CD4-positive, alpha-beta T cell treated with Interleukin-6 for 4 hours (primary cell): ENCODE data around the gene KRTAP10-2.
"Not testable (repeated sequence)": the region's sequence is repeated elsewhere in the genome, so short reads cannot be mapped to it uniquely, and the experiment has no call there.

Experiments used
- DNase-seq: peaks from one replicate; pipeline ENCODE4 v3.0.0-alpha.2; 2020; ENCODE audit warnings: mixed read lengths

KRTAP10-2 gene

GRCh38 chr21:44566403-44566802 is 15.1 kb upstream of the KRTAP10-2 start:
- DNase-seq = no peak

GRCh38 chr21:44564886-44565598 is 13.7 kb upstream of the KRTAP10-2 start:
- no peak for DNase-seq

DNA sequence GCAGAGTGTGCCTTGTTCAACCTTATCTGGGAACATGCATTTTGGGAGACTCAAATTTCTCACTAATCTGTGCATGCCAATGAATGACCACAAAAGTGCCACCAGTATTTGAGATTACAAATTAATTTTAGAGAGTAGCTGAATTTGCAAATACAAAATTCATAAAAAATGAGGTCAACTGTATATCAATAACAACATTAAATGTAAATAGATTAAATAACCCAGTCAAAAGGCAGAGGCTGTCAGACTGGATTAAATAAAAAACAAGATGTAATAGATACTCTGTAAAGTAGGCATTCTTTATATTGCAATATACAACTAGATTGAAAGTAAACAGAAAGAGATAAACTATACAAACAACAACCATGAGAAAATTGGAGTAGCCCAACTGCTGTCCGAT is 12.8 kb upstream of the KRTAP10-2 start:
- no peak for DNase-seq

DNA sequence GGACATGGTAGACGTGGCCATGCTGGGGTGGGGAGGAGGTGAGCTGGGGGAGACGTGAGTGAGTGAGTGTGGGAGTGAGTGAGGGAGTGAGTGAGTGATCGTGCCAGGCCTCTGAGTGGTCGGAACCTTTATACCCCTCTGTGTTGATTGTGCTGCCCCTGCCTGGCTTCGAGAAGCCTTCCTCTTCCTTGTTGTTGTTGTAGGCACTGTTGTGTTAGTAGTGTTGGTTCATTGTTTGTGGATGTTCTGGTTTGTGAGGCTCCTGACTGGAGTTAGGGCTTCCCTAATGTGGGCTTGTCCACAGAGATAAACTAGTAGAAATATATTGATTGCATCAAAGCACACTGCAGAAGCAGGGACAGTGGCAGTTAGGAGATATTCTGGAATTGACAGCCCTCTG is 7.4 kb upstream of the KRTAP10-2 start, which contains the start of gene KRTAP10-3:
Gene KRTAP10-3, minus strand, starts transcription at position 101 of the 400 bp plus-strand sequence. Its CDS starts 80 bp downstream, at position 21.
- DNase-seq = no peak

- DNase-seq = not testable (repeated sequence)
Measured at GRCh38 chr21:44558329-44558675, 7.0 kb upstream of the KRTAP10-2 start.

DNA sequence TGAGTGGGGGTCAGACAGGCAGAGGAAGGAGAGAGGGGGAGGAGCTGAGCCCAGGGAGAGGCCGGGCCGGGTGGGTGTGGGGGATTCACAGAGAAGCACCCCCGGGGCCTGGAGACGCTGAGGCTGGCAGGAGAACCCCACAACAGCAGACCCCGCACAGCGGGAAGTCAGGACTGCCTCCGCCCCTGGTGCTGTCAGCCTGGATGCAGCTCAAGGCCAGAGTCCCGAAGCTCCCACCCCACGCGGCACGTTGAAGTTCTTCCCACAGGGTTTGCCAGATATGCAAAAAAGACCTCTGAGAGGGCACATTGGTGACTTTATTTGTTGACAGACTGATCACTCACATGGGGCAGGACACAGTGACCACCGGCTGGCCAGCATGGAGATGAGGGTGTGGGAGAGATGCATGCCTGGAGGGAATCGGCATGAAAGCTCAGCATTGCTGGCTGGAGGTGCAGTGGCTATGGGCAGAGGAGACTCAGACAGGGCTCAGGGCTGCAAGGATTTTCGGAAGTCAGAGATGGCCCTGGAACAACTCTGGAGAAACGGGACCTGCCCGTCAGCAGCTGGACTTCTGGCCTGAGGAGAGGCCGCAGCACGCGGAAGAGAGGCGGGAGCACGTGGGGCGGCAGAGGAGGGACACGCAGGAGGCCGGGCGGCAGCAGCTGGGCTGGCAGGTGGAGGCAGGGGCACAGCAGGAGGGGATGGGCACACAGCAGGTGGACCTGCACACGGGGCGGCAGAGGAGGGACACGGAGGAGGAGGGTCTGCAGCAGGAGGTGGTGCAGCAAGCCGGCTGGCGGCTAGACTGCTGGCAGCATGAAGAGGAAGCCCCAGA is 6.4 kb upstream of the KRTAP10-2 start:
- no peak for DNase-seq

- no peak for DNase-seq
Measured at GRCh38 chr21:44556879-44557278, 5.6 kb upstream of the KRTAP10-2 start.

GRCh38 chr21:44555200-44555875 is 4.0 kb upstream of the KRTAP10-2 start:
- no peak for DNase-seq

DNA sequence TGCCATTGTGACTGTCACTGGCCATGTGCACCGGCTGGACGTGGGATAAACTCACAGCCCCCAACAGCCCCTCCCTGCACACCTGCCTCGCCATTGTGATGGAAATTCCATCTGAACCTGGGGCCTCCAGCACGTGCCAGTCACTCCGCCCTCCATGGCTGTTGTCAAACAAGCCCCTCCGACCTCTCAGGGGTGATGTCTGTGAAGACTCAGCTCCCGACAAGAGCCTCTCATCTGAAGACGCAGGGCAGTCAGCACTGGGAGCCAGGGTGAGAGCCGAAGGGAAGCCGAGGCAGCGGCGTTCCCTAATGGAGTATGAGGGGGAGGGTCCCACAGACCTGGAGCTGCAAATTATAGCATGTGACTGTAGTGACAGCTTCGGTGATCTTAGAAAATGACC is 1.4 kb upstream of the KRTAP10-2 start:
- DNase-seq = no peak

GRCh38 chr21:44552136-44552535 is 831 bp upstream of the KRTAP10-2 start:
- no peak for DNase-seq

DNA sequence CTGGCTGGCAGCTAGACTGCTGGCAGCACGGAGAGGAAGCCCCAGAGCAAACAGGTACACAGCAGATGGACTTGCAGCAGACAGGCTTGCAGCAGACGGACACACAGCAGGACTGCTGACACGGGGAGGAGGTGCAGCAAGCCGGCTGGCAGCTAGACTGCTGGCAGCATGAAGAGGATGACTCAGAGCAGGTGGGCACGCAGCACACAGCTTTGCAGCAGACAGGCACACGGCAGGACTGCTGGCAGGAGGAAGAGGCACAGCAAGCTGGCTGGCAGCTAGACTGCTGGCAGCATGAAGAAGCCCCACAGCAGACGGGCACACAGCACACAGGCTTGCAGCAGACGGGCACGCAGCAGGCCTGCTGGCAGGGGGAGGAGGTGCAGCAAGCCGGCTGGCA is 498 bp downstream of the KRTAP10-2 start:
- no peak for DNase-seq

- DNase-seq = not testable (repeated sequence)
Measured at GRCh38 chr21:44550285-44550684, 1.0 kb downstream of the KRTAP10-2 start.

DNA sequence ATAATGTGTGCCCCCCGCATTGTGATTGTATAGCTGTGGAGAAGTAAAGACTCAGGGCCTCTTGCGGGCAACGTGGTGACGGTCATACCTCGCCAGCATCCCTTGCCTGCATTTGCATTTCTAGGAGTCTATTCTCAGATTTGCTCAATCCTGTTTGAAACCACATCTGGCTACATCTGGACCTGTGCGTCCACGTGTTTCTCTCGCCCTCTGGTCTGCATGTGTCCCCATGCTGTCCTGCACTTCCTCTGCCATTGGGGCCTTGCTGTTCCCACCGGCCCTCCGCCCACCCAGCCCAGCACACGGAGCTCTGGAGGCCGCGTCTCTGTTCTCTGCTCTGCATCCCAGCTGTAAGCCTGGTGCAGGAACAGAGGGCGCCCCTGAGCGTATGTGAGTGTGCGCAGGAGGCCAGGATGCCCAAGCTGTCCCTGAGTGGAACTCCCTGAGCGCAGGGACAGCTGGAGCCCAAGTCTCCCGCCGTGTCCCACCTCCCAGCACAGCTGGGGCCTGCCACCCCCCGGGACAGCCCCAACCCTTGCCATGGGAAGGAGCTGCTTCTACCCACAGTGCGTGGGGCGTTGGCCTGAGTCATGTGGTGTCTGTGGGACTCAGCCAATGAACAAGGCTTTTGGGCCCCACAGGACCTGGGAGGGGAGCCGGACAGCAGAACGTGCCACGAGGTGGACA is 1.6 kb downstream of the KRTAP10-2 start:
- DNase-seq = no peak

GRCh38 chr21:44548922-44549321 is 2.4 kb downstream of the KRTAP10-2 start:
- no peak for DNase-seq

GRCh38 chr21:44548381-44548780 is 2.9 kb downstream of the KRTAP10-2 start:
- DNase-seq = no peak

GRCh38 chr21:44547656-44548331 is 3.5 kb downstream of the KRTAP10-2 start:
- peak; percentile 67 for DNase-seq

GRCh38 chr21:44544566-44544965 is 6.7 kb downstream of the KRTAP10-2 start:
- DNase-seq = no peak

DNA sequence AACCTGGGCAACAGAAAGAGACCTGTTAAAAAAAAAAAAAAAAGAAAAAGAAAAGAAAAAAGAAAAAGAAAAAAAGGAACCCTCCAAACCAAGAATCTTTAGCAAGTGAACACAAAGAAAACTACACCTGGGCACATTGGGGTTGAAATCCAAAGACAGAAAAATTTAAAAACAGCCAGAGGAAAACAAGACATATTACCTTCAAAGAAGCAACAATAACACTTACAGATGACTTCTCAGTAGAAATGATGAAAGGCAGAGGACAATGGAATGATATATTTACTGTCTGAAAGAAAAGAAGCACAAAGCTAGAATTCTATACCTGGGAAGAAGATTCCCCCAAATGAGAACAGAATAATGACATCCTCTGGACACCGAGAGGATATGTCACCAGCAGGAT is 8.6 kb downstream of the KRTAP10-2 start:
- no peak for DNase-seq

DNA sequence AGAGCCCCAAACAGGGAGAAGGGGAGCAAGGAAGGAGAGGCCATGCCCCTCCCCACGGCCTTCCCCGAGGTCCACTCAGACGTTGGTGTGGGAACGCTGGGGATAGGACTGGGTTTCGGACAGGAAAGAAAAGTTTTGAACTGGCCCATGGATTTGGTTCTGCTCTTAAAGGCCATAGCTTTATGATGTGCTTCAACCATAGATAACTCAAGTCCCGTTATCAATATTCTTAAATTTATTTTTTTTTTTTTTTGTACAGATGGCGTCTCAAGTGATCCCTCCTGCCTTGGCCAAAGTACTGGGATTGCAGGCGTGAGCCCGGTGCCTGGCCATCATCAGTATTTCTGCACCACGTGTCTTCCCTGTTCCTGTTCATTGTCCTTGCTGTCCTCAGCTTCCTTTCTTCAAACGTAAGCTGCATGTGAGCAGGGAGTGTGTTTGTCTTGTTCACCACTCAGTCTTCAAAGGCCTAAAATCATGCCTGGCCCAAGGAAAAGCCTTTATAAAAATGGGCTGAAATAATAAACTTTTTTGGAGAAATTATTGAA is 10.5 kb downstream of the KRTAP10-2 start:
- no peak for DNase-seq

- no peak for DNase-seq
Measured at GRCh38 chr21:44539991-44540666, 11.2 kb downstream of the KRTAP10-2 start, which contains the start of gene KRTAP10-1. TSS of gene KRTAP10-1 (minus strand) at chr21:44540195. CDS start at chr21:44540150, 45 bp downstream.

DNA sequence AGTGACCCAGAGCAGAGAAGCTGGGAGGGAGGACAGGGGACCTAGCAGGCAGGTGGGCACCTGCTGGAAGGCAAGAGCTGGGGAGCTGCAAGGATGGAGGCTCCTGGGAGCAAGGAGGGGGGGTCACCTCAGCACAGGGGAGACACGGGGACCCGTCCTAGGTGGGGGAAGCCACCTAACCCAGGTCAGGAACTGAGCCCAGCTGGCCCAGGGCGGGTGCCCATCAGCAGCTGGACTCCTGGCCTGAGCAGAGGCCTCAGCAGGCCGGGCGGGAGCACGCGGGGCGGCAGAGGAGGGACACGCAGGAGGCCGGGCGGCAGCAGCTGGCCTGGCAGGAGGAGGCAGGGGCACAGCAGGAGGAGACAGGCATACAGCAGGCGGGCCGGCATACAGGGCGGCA is 12.3 kb downstream of the KRTAP10-2 start:
- no peak for DNase-seq
